Measurements from ENCODE around the gene GJB3. TPM values are rescaled to one million over a fixed set of nuclear protein-coding genes. Genes with fewer than 3 reads are reported as not detected.
A peak's percentile ranks its signal among the peaks of the same experiment; 100 is the strongest.

Gene GJB3
- polyA plus RNA-seq, 3 donors = not detected

DNA sequence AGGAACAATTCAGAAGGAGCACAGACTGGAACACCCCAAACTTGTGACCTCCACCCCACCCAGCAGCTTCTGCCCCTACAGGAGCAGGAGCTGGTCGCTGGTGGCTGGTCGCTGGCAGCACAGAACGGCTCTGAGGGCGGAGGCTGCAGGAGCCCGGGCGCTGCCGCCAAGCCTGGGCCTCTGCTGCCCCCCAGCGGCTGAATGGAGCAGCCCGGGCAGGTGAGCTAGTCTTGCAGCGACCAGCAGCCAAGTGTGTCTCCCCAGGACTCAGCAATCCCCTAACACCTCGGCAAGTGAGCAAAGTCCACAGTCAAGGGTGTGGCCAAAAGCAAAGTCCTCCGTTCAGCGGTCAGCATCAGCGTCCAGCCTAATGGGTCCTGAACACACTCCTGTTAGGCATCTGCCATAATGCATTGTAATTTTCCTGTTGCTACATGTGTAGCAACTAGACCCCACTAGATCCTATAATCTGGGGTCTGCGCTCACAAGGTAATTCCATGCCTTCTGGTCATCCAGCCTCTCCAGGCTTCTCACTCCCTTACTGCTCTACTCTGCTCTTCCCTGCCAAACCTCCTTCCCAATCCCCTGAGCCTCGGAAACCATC lies 38.2 kb upstream of the GJB3 start:
- H3K4me3 ChIP-seq (replicated peaks in 1 of 3; ENCODE audit: low read depth in 2 of 3, low read length in 3 of 3) = no peak overlapping the region
- DNase-seq = peak; percentile 9 to 42 (median 37)
- no peaks in the 10 kb centered on the region for H3K36me3 ChIP-seq (replicated peaks in 1 of 2; ENCODE audit: control insufficient read depth in 1 of 2, insufficient read depth in 2 of 2, low read length in 2 of 2)
- H3K79me2 ChIP-seq (ENCODE audit: insufficient read depth, low read length) = no peaks in the 10 kb centered on the region
- H3K27me3 ChIP-seq (ENCODE audit: control insufficient read depth in 2 of 2, insufficient read depth in 2 of 2, low read length in 2 of 2) = no peaks in the 10 kb centered on the region
- H4K20me1 ChIP-seq (ENCODE audit: insufficient read depth, low read length) = no peaks in the 10 kb centered on the region
- TF ChIP-seq, protein P1, sequence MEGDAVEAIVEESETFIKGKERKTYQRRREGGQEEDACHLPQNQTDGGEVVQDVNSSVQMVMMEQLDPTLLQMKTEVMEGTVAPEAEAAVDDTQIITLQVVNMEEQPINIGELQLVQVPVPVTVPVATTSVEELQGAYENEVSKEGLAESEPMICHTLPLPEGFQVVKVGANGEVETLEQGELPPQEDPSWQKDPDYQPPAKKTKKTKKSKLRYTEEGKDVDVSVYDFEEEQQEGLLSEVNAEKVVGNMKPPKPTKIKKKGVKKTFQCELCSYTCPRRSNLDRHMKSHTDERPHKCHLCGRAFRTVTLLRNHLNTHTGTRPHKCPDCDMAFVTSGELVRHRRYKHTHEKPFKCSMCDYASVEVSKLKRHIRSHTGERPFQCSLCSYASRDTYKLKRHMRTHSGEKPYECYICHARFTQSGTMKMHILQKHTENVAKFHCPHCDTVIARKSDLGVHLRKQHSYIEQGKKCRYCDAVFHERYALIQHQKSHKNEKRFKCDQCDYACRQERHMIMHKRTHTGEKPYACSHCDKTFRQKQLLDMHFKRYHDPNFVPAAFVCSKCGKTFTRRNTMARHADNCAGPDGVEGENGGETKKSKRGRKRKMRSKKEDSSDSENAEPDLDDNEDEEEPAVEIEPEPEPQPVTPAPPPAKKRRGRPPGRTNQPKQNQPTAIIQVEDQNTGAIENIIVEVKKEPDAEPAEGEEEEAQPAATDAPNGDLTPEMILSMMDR (IDR thresholded peaks at IDR 0.05) = peak; percentile 93
- H3K4me1 ChIP-seq (ENCODE audit: control insufficient read depth in 1 of 2, insufficient read depth in 2 of 2, low read length in 2 of 2) = no peaks in the 10 kb centered on the region
- H2AFZ ChIP-seq (ENCODE audit: insufficient read depth, low read depth, low read length, poor library complexity, severe bottlenecking) = no peak overlapping the region
- no peak overlapping the region for H3K27ac ChIP-seq (ENCODE audit: low read depth in 1 of 2, low read length in 2 of 2)
- H3K9ac ChIP-seq (ENCODE audit: insufficient read depth, low read length, poor library complexity, severe bottlenecking) = no peak overlapping the region
- Mint-ChIP-seq H3K27me3 (ENCODE audit: low read depth in 3 of 3) (peaks cover 2 to 8% (median 6%) of the 10 kb centered on the region in 3 donors), H3K27ac (no peak overlapping the region), H3K4me1 (peaks cover 3% of the 10 kb centered on the region), H3K4me3 (no peak overlapping the region), H3K36me3 (no peaks in the 10 kb centered on the region), H3K9me3 (no peaks in the 10 kb centered on the region)
- H3K9me3 ChIP-seq (replicated peaks in 1 of 2; ENCODE audit: control insufficient read depth in 1 of 2, insufficient read depth in 1 of 2, low read length in 2 of 2) = no peaks in the 10 kb centered on the region
- H3K4me2 ChIP-seq (replicated peaks; ENCODE audit: extremely low read depth, low read length, poor library complexity, severe bottlenecking) = no peak overlapping the region
- 12% methylated on average over 16 of the region's 16 CpGs for WGBS (ENCODE audit: insufficient coverage)
- intact Hi-C loops (cut with micrococcal nuclease) = loop anchor here (2.0 to 10.0 kb wide), 4 partner anchors 280 to 1108 kb away; no protein-coding TSS in a partner anchor

- 82% methylated on average over 5 of the region's 6 CpGs for WGBS (ENCODE audit: insufficient coverage)
- Histone ChIP-seq H3K36me3 (replicated peaks in 1 of 2; ENCODE audit: control insufficient read depth in 1 of 2, insufficient read depth in 2 of 2, low read length in 2 of 2) (no peaks in the 10 kb centered on the region), H3K4me3 (replicated peaks in 1 of 3; ENCODE audit: low read depth in 2 of 3, low read length in 3 of 3) (no peak overlapping the region), H3K9ac (ENCODE audit: insufficient read depth, low read length, poor library complexity, severe bottlenecking) (no peak overlapping the region), H3K27me3 (ENCODE audit: control insufficient read depth in 2 of 2, insufficient read depth in 2 of 2, low read length in 2 of 2) (no peaks in the 10 kb centered on the region), H4K20me1 (ENCODE audit: insufficient read depth, low read length) (no peaks in the 10 kb centered on the region), H3K79me2 (ENCODE audit: insufficient read depth, low read length) (no peaks in the 10 kb centered on the region), H3K9me3 (replicated peaks in 1 of 2; ENCODE audit: control insufficient read depth in 1 of 2, insufficient read depth in 1 of 2, low read length in 2 of 2) (no peaks in the 10 kb centered on the region), H3K4me1 (ENCODE audit: control insufficient read depth in 1 of 2, insufficient read depth in 2 of 2, low read length in 2 of 2) (no peaks in the 10 kb centered on the region), H3K27ac (ENCODE audit: low read depth in 1 of 2, low read length in 2 of 2) (no peak overlapping the region), H3K4me2 (replicated peaks; ENCODE audit: extremely low read depth, low read length, poor library complexity, severe bottlenecking) (no peak overlapping the region), H2AFZ (ENCODE audit: insufficient read depth, low read depth, low read length, poor library complexity, severe bottlenecking) (no peak overlapping the region)
- TF ChIP-seq, protein P1 (IDR thresholded peaks at IDR 0.05) = no peak
- H3K4me1 Mint-ChIP-seq = peaks cover 3% of the 10 kb centered on the region
- H3K36me3 Mint-ChIP-seq = no peaks in the 10 kb centered on the region
- no peaks in the 10 kb centered on the region for H3K9me3 Mint-ChIP-seq
- no peak overlapping the region for H3K4me3 Mint-ChIP-seq
- peaks cover 2 to 11% (median 6%) of the 10 kb centered on the region in 3 donors for H3K27me3 Mint-ChIP-seq (ENCODE audit: low read depth in 3 of 3)
- no peak for DNase-seq
- intact Hi-C loops (cut with micrococcal nuclease) = loop anchor here (2.0 to 10.0 kb wide), 4 partner anchors 281 to 1109 kb away; no protein-coding TSS in a partner anchor
- no peak overlapping the region for H3K27ac Mint-ChIP-seq
These were observed 37.2 kb upstream of the GJB3 start for GRCh38 chr1:34743775-34744174.
